ENCODE data around the gene CD99.

The CD99 gene

GRCh38 chrX:2676794-2677675 lies 14.1 kb upstream of the CD99 start:
- no peak for DNase-seq

GRCh38 chrX:2677764-2678163 lies 13.3 kb upstream of the CD99 start:
- DNase-seq, result no peak

GRCh38 chrX:2678583-2678982 lies 12.5 kb upstream of the CD99 start:
- DNase-seq, result no peak

- DNase-seq, result no peak
These were observed 11.3 kb upstream of the CD99 start for GRCh38 chrX:2679534-2680485.

- DNase-seq, result no peak
These were observed 10.4 kb upstream of the CD99 start for GRCh38 chrX:2680486-2681348.

GRCh38 chrX:2682565-2683177 lies 8.4 kb upstream of the CD99 start:
- DNase-seq, result no peak

GRCh38 chrX:2684256-2684655 lies 6.8 kb upstream of the CD99 start:
- no peak for DNase-seq

- no peak for DNase-seq
These were observed 5.2 kb upstream of the CD99 start for GRCh38 chrX:2685886-2686285.

- DNase-seq, result no peak
These were observed 1.1 kb upstream of the CD99 start for GRCh38 chrX:2689773-2690666.

GRCh38 chrX:2691543-2692220 lies 587 bp downstream of the CD99 start:
- no peak for DNase-seq

- no peak for DNase-seq
These were observed 1.4 kb downstream of the CD99 start for GRCh38 chrX:2692221-2693112.

- no peak for DNase-seq
These were observed 2.3 kb downstream of the CD99 start for GRCh38 chrX:2693113-2694002.

GRCh38 chrX:2694914-2695267 lies 3.8 kb downstream of the CD99 start:
- no peak for DNase-seq

GRCh38 chrX:2696698-2697215 lies 5.7 kb downstream of the CD99 start:
- DNase-seq, result no peak

- DNase-seq, result no peak
These were observed 6.2 kb downstream of the CD99 start for GRCh38 chrX:2697306-2697705.

GRCh38 chrX:2697741-2698299 lies 6.7 kb downstream of the CD99 start:
- no peak for DNase-seq

- no peak for DNase-seq
These were observed 7.5 kb downstream of the CD99 start for GRCh38 chrX:2698604-2699003.

- no peak for DNase-seq
These were observed 8.9 kb downstream of the CD99 start for GRCh38 chrX:2699959-2700358.
